ENCODE data around the gene TUBA4B.

The TUBA4B gene

DNA sequence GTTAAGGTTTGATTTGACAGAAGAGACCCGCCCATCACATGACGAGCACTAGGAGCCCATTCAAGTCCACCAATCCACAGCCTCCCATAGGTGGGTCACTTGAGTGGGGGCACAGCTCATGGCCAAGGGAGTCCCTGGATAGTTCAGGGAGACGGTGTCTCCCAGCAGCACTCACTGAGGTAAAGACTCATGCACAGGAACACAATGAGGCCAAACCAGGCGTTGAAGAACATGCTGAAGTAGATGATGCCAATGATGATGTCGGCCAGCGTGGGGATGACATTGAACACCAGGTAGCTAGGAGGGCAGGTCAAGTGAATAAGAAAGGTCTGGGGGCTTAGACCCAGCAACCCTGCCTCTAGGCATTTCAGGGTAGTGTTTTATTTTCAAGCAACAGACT lies 38.3 kb upstream of the TUBA4B start:
- TF ChIP-seq, protein P1, sequence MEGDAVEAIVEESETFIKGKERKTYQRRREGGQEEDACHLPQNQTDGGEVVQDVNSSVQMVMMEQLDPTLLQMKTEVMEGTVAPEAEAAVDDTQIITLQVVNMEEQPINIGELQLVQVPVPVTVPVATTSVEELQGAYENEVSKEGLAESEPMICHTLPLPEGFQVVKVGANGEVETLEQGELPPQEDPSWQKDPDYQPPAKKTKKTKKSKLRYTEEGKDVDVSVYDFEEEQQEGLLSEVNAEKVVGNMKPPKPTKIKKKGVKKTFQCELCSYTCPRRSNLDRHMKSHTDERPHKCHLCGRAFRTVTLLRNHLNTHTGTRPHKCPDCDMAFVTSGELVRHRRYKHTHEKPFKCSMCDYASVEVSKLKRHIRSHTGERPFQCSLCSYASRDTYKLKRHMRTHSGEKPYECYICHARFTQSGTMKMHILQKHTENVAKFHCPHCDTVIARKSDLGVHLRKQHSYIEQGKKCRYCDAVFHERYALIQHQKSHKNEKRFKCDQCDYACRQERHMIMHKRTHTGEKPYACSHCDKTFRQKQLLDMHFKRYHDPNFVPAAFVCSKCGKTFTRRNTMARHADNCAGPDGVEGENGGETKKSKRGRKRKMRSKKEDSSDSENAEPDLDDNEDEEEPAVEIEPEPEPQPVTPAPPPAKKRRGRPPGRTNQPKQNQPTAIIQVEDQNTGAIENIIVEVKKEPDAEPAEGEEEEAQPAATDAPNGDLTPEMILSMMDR (IDR thresholded peaks at IDR 0.05), result no peak

DNA sequence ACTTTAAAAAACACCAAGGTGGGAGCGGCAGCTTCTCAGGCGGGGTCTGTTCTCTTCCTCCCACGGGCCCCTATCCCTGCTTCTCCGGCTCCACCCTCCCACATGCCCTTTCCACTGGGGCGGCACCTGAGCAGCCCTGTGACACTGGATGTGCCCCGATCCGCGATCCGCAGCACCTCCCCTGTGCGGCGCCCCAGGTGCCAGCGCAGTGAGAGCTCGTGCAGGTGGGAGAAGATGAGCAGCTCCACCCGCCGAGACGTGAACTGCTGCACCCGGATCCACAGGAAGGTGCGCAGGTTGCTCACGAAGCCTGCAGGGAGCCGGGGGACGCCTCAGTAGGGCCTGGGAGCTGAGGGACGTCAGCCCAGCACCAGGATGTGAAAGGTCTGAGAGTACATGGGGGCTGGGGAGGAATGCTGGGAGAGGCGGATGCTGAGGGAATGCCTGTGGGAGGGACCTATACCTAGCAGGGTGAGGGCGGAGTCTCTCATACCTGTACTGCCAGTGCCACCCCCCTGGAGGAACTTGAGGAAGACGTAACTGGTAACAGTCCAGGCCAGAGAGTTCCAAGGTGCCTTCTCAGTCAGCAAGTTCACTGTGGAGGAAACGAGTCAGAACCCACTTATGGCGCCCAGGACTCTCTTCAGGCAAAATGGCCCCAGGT lies 37.0 kb upstream of the TUBA4B start:
- TF ChIP-seq, protein P1 (IDR thresholded peaks at IDR 0.05), result no peak

DNA sequence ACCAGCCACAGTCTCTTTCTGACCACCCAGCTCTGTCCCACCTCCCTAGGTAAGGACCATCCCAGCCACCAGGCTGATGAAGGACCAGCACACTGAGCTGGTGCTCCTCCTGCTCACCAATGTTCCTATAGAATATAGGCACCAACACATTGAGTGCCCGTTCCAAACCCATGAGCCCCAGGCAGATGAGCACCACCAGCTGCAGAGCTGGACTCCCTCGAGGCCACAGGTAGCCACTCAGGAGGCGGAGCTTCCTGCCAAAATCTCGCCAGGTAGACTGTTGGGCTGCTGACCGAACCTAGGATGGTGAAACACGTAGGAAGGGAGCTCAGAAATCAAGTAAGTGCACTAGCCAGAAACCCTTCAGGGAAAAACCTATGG lies 36.5 kb upstream of the TUBA4B start:
- TF ChIP-seq, protein P1 (IDR thresholded peaks at IDR 0.05), result no peak

DNA sequence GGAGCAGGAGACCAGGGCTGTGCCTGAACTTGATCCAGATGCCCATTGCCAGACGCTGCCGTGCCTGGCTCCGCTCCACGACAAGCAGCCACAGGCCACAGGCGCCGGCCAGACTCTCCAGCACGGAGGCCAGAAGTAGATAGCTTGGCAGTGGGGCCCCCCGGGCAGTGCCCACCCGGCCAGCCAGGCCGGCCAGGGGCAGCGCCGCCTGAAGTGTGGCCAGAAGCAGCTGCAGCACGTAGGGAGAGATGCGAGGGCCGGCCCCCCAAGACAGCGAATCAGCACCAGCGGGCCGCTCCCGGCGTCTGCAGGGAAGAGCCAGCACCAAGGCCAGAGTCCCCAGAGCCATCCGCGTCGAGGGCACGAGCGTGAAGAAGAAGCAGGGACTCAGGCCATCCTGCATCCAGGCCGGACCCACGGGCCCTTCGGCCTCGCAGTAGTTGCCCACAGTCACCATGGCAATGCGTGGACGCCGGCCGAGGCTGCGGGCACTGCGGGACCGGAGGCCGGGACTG lies 34.8 kb upstream of the TUBA4B start:
- TF ChIP-seq, protein P1 (IDR thresholded peaks at IDR 0.05), result no peak

DNA sequence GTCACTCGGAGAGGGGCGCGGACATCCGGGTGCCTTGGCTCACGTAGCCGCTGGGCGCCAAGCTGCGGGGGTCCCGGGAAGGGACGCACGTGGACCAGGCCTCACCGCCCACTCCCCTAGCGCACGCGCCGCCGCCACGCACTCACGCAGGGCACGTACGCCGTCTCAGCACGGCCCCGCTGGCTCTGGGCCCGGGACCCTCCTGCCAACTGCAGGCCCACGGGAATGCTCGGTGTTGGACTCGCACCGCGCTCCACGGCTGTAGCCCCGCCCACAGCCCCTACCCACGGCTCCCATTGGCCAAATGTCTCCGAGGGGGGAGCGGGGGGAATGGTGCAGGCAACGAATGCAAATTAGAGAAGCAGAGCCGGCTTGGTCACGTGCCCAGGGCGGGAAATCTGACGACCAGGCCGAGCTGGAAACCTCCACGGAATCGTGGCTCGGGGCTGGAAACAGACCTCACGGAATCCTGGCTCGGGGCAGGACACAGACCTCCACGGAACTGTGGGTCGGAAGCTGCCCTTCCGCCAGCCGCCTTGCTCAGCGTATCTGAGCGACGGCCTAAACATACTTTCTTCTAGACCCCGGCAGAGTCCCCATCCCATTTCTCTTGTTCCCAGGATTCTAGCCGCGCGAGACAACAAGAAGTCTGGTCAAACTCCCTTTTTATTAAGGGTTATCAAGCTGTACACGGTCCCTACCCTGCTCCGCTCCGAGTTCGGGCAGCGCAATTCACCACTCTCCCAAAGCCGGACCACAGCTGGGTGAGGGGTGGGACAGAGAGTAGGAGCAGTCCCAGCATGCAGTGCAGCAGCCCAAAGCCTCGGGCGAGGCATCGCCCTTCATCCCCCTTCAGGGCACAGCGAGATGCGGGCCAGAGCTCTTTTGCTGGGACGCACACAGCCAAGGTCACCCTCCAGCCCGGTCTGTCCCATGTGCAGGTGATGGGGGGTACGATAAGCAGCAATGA lies 34.0 kb upstream of the TUBA4B start, which contains the start of gene ABCB6:
ABCB6 (minus strand) TSS at position 227 of the 970 bp plus-strand sequence. CDS start 285 bp downstream, outside the sequence.
- TF ChIP-seq, protein P1 (IDR thresholded peaks at IDR 0.05), result no peak

DNA sequence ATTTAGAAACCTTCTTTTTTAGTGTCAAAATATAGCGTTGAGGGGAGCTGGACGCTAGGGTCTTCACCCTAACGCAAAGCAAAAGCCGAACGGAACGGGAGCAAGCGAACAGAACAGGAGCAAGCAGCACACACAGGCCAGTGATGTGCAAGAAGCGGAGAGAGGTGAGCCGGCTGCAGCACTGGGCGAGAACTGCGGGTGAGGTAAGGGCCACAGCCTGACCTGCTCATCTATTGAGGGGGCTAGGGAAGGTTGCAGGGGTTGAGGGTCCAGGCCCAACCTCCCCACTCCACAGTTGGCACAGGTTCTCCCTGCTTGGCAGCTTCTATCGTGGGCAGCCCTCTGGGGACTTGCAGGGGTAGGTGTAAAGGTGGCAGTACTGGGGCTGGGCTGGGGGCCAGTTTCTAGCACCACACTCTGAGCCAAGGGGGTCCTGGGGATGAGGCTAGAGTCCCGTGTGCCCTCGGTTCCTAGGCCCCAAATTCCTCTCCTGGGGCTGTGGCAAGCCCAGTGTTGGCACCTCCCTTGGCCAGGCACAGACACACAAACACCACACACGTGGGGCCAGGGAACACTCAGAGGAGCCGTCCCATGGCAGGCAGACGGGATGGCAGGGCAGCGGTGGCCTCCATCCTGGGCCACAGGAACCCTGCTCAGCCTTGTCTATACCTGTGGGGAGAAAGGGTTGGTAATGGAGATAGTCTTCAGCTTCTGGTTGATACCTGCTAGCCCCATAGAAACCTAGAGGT lies 33.1 kb upstream of the TUBA4B start:
- TF ChIP-seq, protein P1 (IDR thresholded peaks at IDR 0.05), result no peak

Data from LNCAP (cell line).